ENCODE measurements around the gene ITGA1. TPM values are rescaled to one million over a fixed set of nuclear protein-coding genes. Genes with fewer than 3 reads are reported as not detected.

ITGA1 gene
- total and polyA plus RNA-seq, 2 of the 8 experiments (the other 6 are each of a cell fraction or from before 2014, with no cell fraction given) = 2.3 to 9.0 TPM

DNA sequence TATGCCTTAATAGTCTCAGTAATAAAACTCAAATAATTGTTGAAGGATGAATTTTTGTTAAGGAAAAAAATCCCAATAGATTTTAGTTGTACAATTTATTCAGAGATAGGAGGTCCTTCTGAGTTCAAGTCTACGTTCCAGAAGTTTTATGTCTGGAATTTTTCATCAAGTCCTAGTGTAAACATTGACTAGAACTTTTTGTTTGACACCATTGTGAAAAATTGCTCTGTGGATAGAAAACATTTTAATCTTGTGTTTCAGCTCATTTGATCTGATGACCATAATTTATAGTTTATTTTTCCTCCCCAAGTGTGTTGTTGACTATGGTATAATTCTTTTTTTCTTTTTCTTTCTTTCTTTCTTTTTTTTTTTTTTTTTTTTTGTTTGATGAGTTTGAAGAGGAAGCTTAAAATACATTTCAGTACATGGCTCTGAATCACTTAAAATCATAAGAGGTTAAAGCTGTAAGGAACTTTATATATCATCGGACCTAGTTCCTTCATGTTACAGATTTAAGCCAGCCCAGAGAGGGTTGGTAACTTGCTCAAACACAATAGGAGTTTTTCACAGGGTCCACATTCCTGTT, 20.7 kb downstream of the ITGA1 start:
- Histone ChIP-seq H2AFZ (ENCODE audit: low read length) (no peak overlapping the region), H3K9me3 (ENCODE audit: insufficient read depth in 2 of 2, low read depth in 1 of 2, low read length in 1 of 2) (no peaks in the 10 kb centered on the region), H3K4me2 (ENCODE audit: insufficient read depth in 1 of 2, low read depth in 2 of 2, low read length in 2 of 2) (no peak overlapping the region), H3K4me1 (replicated peaks in 1 of 4; ENCODE audit: control insufficient read depth in 3 of 4, insufficient read depth in 4 of 4, low read length in 3 of 4) (no peaks in the 10 kb centered on the region), H3K14ac (ENCODE audit: insufficient read length) (no peak overlapping the region), H3K27ac (ENCODE audit: low read depth, low read length) (no peak overlapping the region), H2BK15ac (ENCODE audit: low read length) (no peak overlapping the region), H2BK5ac (ENCODE audit: low read depth, low read length) (no peak overlapping the region), H2BK120ac (replicated peaks; ENCODE audit: low read depth, low read length) (no peak overlapping the region), H3K23ac (ENCODE audit: insufficient read length) (no peak overlapping the region), H4K8ac (ENCODE audit: extremely low read depth, insufficient read depth, low read length) (no peak overlapping the region), H4K20me1 (replicated peaks in 1 of 2; ENCODE audit: control insufficient read depth in 1 of 2, insufficient read depth in 2 of 2, low read length in 2 of 2) (peaks cover 0 to 1% of the 10 kb centered on the region in 2 experiments), H4K5ac (ENCODE audit: insufficient read length, low read depth, low read length) (no peak overlapping the region), H3K18ac (ENCODE audit: extremely low read depth, low read length) (no peak overlapping the region), H2BK20ac (ENCODE audit: low read length) (no peak overlapping the region), H3K4me3 (ENCODE audit: extremely low read depth in 1 of 4, insufficient read depth in 2 of 4, low read depth in 3 of 4, low read length in 4 of 4) (no peak overlapping the region), H2BK12ac (ENCODE audit: low read depth, low read length) (no peak overlapping the region), H3K79me1 (ENCODE audit: low read depth, low read length) (no peaks in the 10 kb centered on the region), H3K27me3 (replicated peaks in 1 of 4; ENCODE audit: control insufficient read depth in 3 of 4, extremely low read depth in 1 of 4, insufficient read depth in 3 of 4, low read length in 3 of 4) (no peaks in the 10 kb centered on the region), H3K36me3 (ENCODE audit: control insufficient read depth in 2 of 4, insufficient read depth in 4 of 4, low read length in 3 of 4) (no peaks in the 10 kb centered on the region; a peak in 1 of 8 replicates), H3K79me2 (ENCODE audit: control insufficient read depth in 1 of 2, insufficient read depth in 2 of 2, low read length in 2 of 2) (peaks cover 0 to 19% of the 10 kb centered on the region in 2 experiments; a peak in 2 of 4 replicates), H3K56ac (replicated peaks; ENCODE audit: insufficient read length, low read depth, low read length) (no peak overlapping the region), H3K9ac (replicated peaks in 1 of 4; ENCODE audit: extremely low read depth in 1 of 4, low read depth in 3 of 4, low read length in 3 of 4) (no peak overlapping the region), H3K4ac (replicated peaks; ENCODE audit: insufficient read length, low read depth, low read length) (no peak overlapping the region), H3K23me2 (ENCODE audit: low read depth, low read length) (no peaks in the 10 kb centered on the region), H2AK5ac (ENCODE audit: low read depth, low read length) (no peak overlapping the region), H4K91ac (replicated peaks; ENCODE audit: insufficient read length, low read length) (no peak overlapping the region)
- POLR2A ChIA-PET (ENCODE audit: partially characterized antibody) = no interaction called here
- TF ChIP-seq GTF2F1 (IDR thresholded peaks at IDR 0.05; ENCODE audit: borderline replicate concordance, low read depth, low read length) = no peak
- CTCF ChIA-PET (ENCODE audit: partially characterized antibody) = interaction anchor here (1.1 to 1.9 kb wide), 2 partner anchors 21 to 107 kb away, joined by 6 to 8 read pairs; partner anchors contain the start of genes ITGA1 and PELO
- DNase-seq (ENCODE audit: low read depth in 1 of 2, low spot score in 2 of 2) (no peak), FAIRE-seq (no peak)
- 83% methylated on average over 2 of the region's 2 CpGs; no CpG with 5 or more reads in 1 of the 2 experiments for WGBS, 2 experiments (ENCODE audit: extremely low coverage in 1 of 2, insufficient coverage in 1 of 2, insufficient read length in 1 of 2, insufficient replicate concordance in 2 of 2, low coverage in 1 of 2, low lambda C conversion rate in 2 of 2, missing lambda C conversion rate in 1 of 2)
